HCT116 (cell line): ENCODE measurements around the gene SCTR. TPM values are rescaled to one million over a fixed set of nuclear protein-coding genes. Genes with fewer than 3 reads are reported as not detected.

Experiments
- ATAC-seq: fragments of 200-7000 bp; cut with Tn5 transposase; 2 replicates; pipeline ENCODE4 v1.9.1; 2020; ENCODE audit warnings: mild to moderate bottlenecking, moderate library complexity
- BruUV-seq: library from RNA; stranded (reverse); fragments of 400-500 nt; replicated peaks from 2 replicates; lab custom pipeline; 2021; lab: Mats Ljungman, UMichigan
- CTCF ChIA-PET: fragments of 300-600 bp; sonication (Branson Sonifier 250); formaldehyde crosslinking; loops from one replicate; lab custom pipeline; 2021; ENCODE audit warnings: antibody characterized with exemption; lab: Charles Lee
- POLR2A ChIA-PET: fragments of 300-600, 350-600 bp; sonication (Branson Sonifier 250); formaldehyde crosslinking; loops from one replicate; lab custom pipeline; 2021; ENCODE audit warnings: antibody characterized with exemption; lab: Charles Lee
- RAD21 ChIA-PET, 2 experiments: fragments of 300-600 bp; sonication (Branson Sonifier 250); formaldehyde crosslinking; loops; one replicate each; lab custom pipeline; 2023; ENCODE audit warnings: low total read pairs in 2 of 2; ENCODE audit not compliant: uncharacterized antibody in 2 of 2, unreplicated experiment in 2 of 2, low non-redundant PET in 1 of 2; lab: Charles Lee
- DNase-seq: peaks from one replicate; pipeline ENCODE4 v3.0.0-alpha.2; 2010; ENCODE audit warnings: low read depth, low spot score
- H2AFZ ChIP-seq: fragments of 200-600 bp; shearing (Covaris generic), sonication (generic); 2 replicates; pipeline ENCODE4 v1.6.1; 2017; ENCODE audit warnings: low read depth, mixed run types, mixed read lengths, antibody characterized with exemption, low read length; ENCODE audit not compliant: poor library complexity, severe bottlenecking
- H3K27ac ChIP-seq: 2 replicates; pipeline ENCODE4 v1.5.1; 2012; ENCODE audit warnings: low read depth, low read length
- H3K27me3 ChIP-seq: fragments of 200-600 bp; sonication (generic); 2 replicates; pipeline ENCODE4 v1.6.1; 2016; ENCODE audit warnings: mixed run types, low read length, mixed read lengths; ENCODE audit not compliant: insufficient read depth
- H3K36me3 ChIP-seq, 2 experiments: fragments of 200-500 bp in 1 of 2; fragments of 200-600 bp in 1 of 2; sonication (Bioruptor generic) in 1 of 2; sonication (generic) in 1 of 2; 2 replicates each; pipeline versions ENCODE4 v1.5.1 to v1.6.1; 2014 to 2016; ENCODE audit warnings: low read length in 2 of 2, inconsistent platforms in 1 of 2, mixed read lengths in 1 of 2, mixed run types in 1 of 2; ENCODE audit not compliant: insufficient read depth in 2 of 2, control insufficient read depth in 1 of 2
- H3K4me1 ChIP-seq, 2 experiments: fragments of 200-600 bp in 1 of 2; sonication (generic) in 1 of 2; 2 replicates each; pipeline versions ENCODE4 v1.5.1 to v1.6.1; 2012 to 2017; ENCODE audit warnings: low read length in 2 of 2, inconsistent platforms in 1 of 2, mild to moderate bottlenecking in 1 of 2, mixed read lengths in 1 of 2, mixed run types in 1 of 2, moderate library complexity in 1 of 2; ENCODE audit not compliant: insufficient read depth in 2 of 2, control insufficient read depth in 1 of 2
- H3K4me2 ChIP-seq: fragments of 200-600 bp; sonication (generic); 2 replicates; pipeline ENCODE4 v1.6.1; 2017; ENCODE audit warnings: mixed run types, low read length, mixed read lengths
- H3K4me3 ChIP-seq, 2 experiments: fragments of 200-600 bp in 1 of 2; sonication (generic) in 1 of 2; replicated peaks in 1 of 2; 2 replicates each; pipeline ENCODE4 v1.5.1; 2011 to 2016; ENCODE audit warnings: low read length in 2 of 2, control low read depth in 1 of 2, low read depth in 1 of 2, mild to moderate bottlenecking in 1 of 2, mixed read lengths in 1 of 2, mixed run types in 1 of 2
- H3K79me2 ChIP-seq: fragments of 200-600 bp; sonication (generic); 2 replicates; pipeline ENCODE4 v1.6.1; 2017; ENCODE audit warnings: mild to moderate bottlenecking, mixed run types, low read length, moderate library complexity, mixed read lengths; ENCODE audit not compliant: insufficient read depth
- H3K9ac ChIP-seq: fragments of 200-600 bp; sonication (generic); 2 replicates; pipeline ENCODE4 v1.6.1; 2016; ENCODE audit warnings: low read length, mixed read lengths
- H3K9me2 ChIP-seq: fragments of 200-600 bp; sonication (generic), shearing (Covaris generic); 2 replicates; pipeline ENCODE4 v1.6.1; 2017; ENCODE audit warnings: mixed run types, mild to moderate bottlenecking, moderate library complexity; ENCODE audit not compliant: insufficient read depth
- H3K9me3 ChIP-seq, 2 experiments: fragments of 200-500 bp in 1 of 2; fragments of 200-600 bp in 1 of 2; sonication (Bioruptor generic) in 1 of 2; sonication (generic) in 1 of 2; 2 replicates each; pipeline ENCODE4 v1.6.1; 2014 to 2017; ENCODE audit warnings: low read length in 2 of 2, mixed read lengths in 2 of 2, inconsistent platforms in 1 of 2, low read depth in 1 of 2, mild to moderate bottlenecking in 1 of 2, mixed run types in 1 of 2, moderate library complexity in 1 of 2; ENCODE audit not compliant: control insufficient read depth in 1 of 2, insufficient read depth in 1 of 2
- H4K20me1 ChIP-seq: fragments of 200-600 bp; sonication (generic), shearing (Covaris generic); 2 replicates; pipeline ENCODE4 v1.6.1; 2017; ENCODE audit warnings: mixed run types, mild to moderate bottlenecking, moderate library complexity; ENCODE audit not compliant: insufficient read depth
- CBX3 ChIP-seq: IDR thresholded peaks from 2 replicates; pipeline ENCODE4 v1.6.1; 2012; ENCODE audit warnings: low read depth
- CEBPB ChIP-seq: IDR thresholded peaks from 2 replicates; pipeline ENCODE4 v1.6.1; 2012; ENCODE audit warnings: low read depth
- EGR1 ChIP-seq: IDR thresholded peaks from 2 replicates; pipeline ENCODE4 v1.6.1; 2012; ENCODE audit warnings: low read depth
- FOSL1 ChIP-seq: IDR thresholded peaks from 2 replicates; pipeline ENCODE4 v1.6.1; 2012; ENCODE audit warnings: low read depth
- POLR2A ChIP-seq: IDR thresholded peaks from 2 replicates; pipeline ENCODE4 v1.7.0; 2011; ENCODE audit warnings: borderline replicate concordance; ENCODE audit not compliant: insufficient read depth, insufficient read length; ENCODE audit errors: extremely low read depth
- SIN3A ChIP-seq: IDR thresholded peaks from 2 replicates; pipeline ENCODE4 v1.6.1; 2012; ENCODE audit warnings: low read depth
- SRF ChIP-seq: IDR thresholded peaks from 2 replicates; pipeline ENCODE4 v1.6.1; 2012; ENCODE audit warnings: low read depth
- TCF7L2 ChIP-seq: IDR thresholded peaks from 2 replicates; pipeline ENCODE4 v1.7.0; 2011; ENCODE audit warnings: borderline replicate concordance, inconsistent platforms; ENCODE audit not compliant: insufficient read depth, insufficient read length; ENCODE audit errors: extremely low read depth
- ZBTB33 ChIP-seq: IDR thresholded peaks from 2 replicates; pipeline ENCODE4 v1.6.1; 2011; ENCODE audit warnings: mild to moderate bottlenecking, low read length, moderate library complexity; ENCODE audit not compliant: insufficient replicate concordance; ENCODE audit errors: extremely low read depth
- ZFX ChIP-seq: fragments of 450-650 bp; IDR thresholded peaks from 2 replicates; pipeline ENCODE4 v1.6.1; 2017
- ZNF274 ChIP-seq: fragments of 200-500 bp; sonication (Bioruptor generic); IDR thresholded peaks from 2 replicates; pipeline ENCODE4 v1.6.1; 2014; ENCODE audit warnings: mild to moderate bottlenecking, low read depth, low read length, inconsistent platforms
- intact Hi-C: fragments of 100-400 bp; cut with micrococcal nuclease; formaldehyde crosslinking; loops from 2 replicates; pipeline ENCODE4 v1.10.0; 2022
- total RNA-seq: library from RNA; stranded (reverse); gene quantifications from one replicate; pipeline ENCODE4 v1.2.1, GENCODE V29; 2021; ENCODE audit not compliant: unreplicated experiment

The SCTR gene
- total RNA-seq, 1 experiment from 2014 or later, result not detected

GRCh38 chr2:119442226-119442619, 82.1 kb downstream of the SCTR start:
- BruUV-seq, result no TSS peak
- Histone ChIP-seq H2AFZ (no peak overlapping the region), H3K4me2 (no peak overlapping the region), H3K9me2 (no peaks in the 10 kb centered on the region), H4K20me1 (no peaks in the 10 kb centered on the region), H3K36me3 (no peaks in the 10 kb centered on the region), H3K9ac (no peak overlapping the region), H3K27ac (no peak overlapping the region), H3K27me3 (no peaks in the 10 kb centered on the region), H3K4me1 (no peaks in the 10 kb centered on the region), H3K9me3 (no peaks in the 10 kb centered on the region), H3K79me2 (no peaks in the 10 kb centered on the region), H3K4me3 (no peak overlapping the region)
- no peak for DNase-seq
- ATAC-seq, result no peak
- RAD21 ChIA-PET, result no interaction called here
- POLR2A ChIA-PET, result no interaction called here
- TF ChIP-seq TCF7L2, result no peak
- no peak for TF ChIP-seq CBX3
- no peak for TF ChIP-seq CEBPB
- intact Hi-C loops, result no loop called here
- CTCF ChIA-PET, result no interaction called here

- no peaks in the 10 kb centered on the region for H3K27me3 ChIP-seq
- no peak overlapping the region for H3K9ac ChIP-seq
- ChIA-PET POLR2A (no interaction called here), RAD21 (interaction anchor here in 1 of 2 experiments (0.6 kb wide), 1 partner anchor 98 kb away, joined by 3 read pairs; no protein-coding TSS in a partner anchor), CTCF (no interaction called here)
- BruUV-seq, result no TSS peak
- no peaks in the 10 kb centered on the region for H3K4me1 ChIP-seq
- H3K79me2 ChIP-seq, result no peaks in the 10 kb centered on the region
- no peak overlapping the region for H3K27ac ChIP-seq
- no peaks in the 10 kb centered on the region for H3K36me3 ChIP-seq
- intact Hi-C loops, result no loop called here
- H3K9me2 ChIP-seq, result no peaks in the 10 kb centered on the region
- no peak for ATAC-seq
- H3K9me3 ChIP-seq, result no peaks in the 10 kb centered on the region
- H4K20me1 ChIP-seq, result no peaks in the 10 kb centered on the region
- no peak overlapping the region for H3K4me3 ChIP-seq
- H2AFZ ChIP-seq, result no peak overlapping the region
- TF ChIP-seq POLR2A (no peak), ZFX (no peak), SRF (no peak), SIN3A (no peak), FOSL1 (no peak), CBX3 (no peak), EGR1 (no peak), ZBTB33 (no peak), ZNF274 (no peak)
- H3K4me2 ChIP-seq, result no peak overlapping the region
- no peak for DNase-seq
Measured at GRCh38 chr2:119441376-119442225, 82.7 kb downstream of the SCTR start.
